HCT116 (cell line): ENCODE results near the gene PCDH1. TPM values are rescaled to one million over a fixed set of nuclear protein-coding genes. Genes with fewer than 3 reads are reported as not detected.

ENCODE experiments used
- ATAC-seq: fragments of 200-7000 bp; cut with Tn5 transposase; 2 replicates; pipeline ENCODE4 v1.9.1; 2020; ENCODE audit warnings: mild to moderate bottlenecking, moderate library complexity
- BruUV-seq: library from RNA; stranded (reverse); fragments of 400-500 nt; replicated peaks from 2 replicates; lab custom pipeline; 2021; lab: Mats Ljungman, UMichigan
- CTCF ChIA-PET: fragments of 300-600 bp; sonication (Branson Sonifier 250); formaldehyde crosslinking; loops from one replicate; lab custom pipeline; 2021; ENCODE audit warnings: antibody characterized with exemption; lab: Charles Lee
- POLR2A ChIA-PET: fragments of 300-600, 350-600 bp; sonication (Branson Sonifier 250); formaldehyde crosslinking; loops from one replicate; lab custom pipeline; 2021; ENCODE audit warnings: antibody characterized with exemption; lab: Charles Lee
- RAD21 ChIA-PET, 2 experiments: fragments of 300-600 bp; sonication (Branson Sonifier 250); formaldehyde crosslinking; loops; one replicate each; lab custom pipeline; 2023; ENCODE audit warnings: low total read pairs in 2 of 2; ENCODE audit not compliant: uncharacterized antibody in 2 of 2, unreplicated experiment in 2 of 2, low non-redundant PET in 1 of 2; lab: Charles Lee
- DNase-seq: peaks from one replicate; pipeline ENCODE4 v3.0.0-alpha.2; 2010; ENCODE audit warnings: low read depth, low spot score
- H2AFZ ChIP-seq: fragments of 200-600 bp; shearing (Covaris generic), sonication (generic); 2 replicates; pipeline ENCODE4 v1.6.1; 2017; ENCODE audit warnings: low read depth, mixed run types, mixed read lengths, antibody characterized with exemption, low read length; ENCODE audit not compliant: poor library complexity, severe bottlenecking
- H3K27ac ChIP-seq: 2 replicates; pipeline ENCODE4 v1.5.1; 2012; ENCODE audit warnings: low read depth, low read length
- H3K27me3 ChIP-seq: fragments of 200-600 bp; sonication (generic); 2 replicates; pipeline ENCODE4 v1.6.1; 2016; ENCODE audit warnings: mixed run types, low read length, mixed read lengths; ENCODE audit not compliant: insufficient read depth
- H3K36me3 ChIP-seq, 2 experiments: fragments of 200-500 bp in 1 of 2; fragments of 200-600 bp in 1 of 2; sonication (Bioruptor generic) in 1 of 2; sonication (generic) in 1 of 2; 2 replicates each; pipeline versions ENCODE4 v1.5.1 to v1.6.1; 2014 to 2016; ENCODE audit warnings: low read length in 2 of 2, inconsistent platforms in 1 of 2, mixed read lengths in 1 of 2, mixed run types in 1 of 2; ENCODE audit not compliant: insufficient read depth in 2 of 2, control insufficient read depth in 1 of 2
- H3K4me1 ChIP-seq, 2 experiments: fragments of 200-600 bp in 1 of 2; sonication (generic) in 1 of 2; 2 replicates each; pipeline versions ENCODE4 v1.5.1 to v1.6.1; 2012 to 2017; ENCODE audit warnings: low read length in 2 of 2, inconsistent platforms in 1 of 2, mild to moderate bottlenecking in 1 of 2, mixed read lengths in 1 of 2, mixed run types in 1 of 2, moderate library complexity in 1 of 2; ENCODE audit not compliant: insufficient read depth in 2 of 2, control insufficient read depth in 1 of 2
- H3K4me2 ChIP-seq: fragments of 200-600 bp; sonication (generic); 2 replicates; pipeline ENCODE4 v1.6.1; 2017; ENCODE audit warnings: mixed run types, low read length, mixed read lengths
- H3K4me3 ChIP-seq, 2 experiments: fragments of 200-600 bp in 1 of 2; sonication (generic) in 1 of 2; replicated peaks in 1 of 2; 2 replicates each; pipeline ENCODE4 v1.5.1; 2011 to 2016; ENCODE audit warnings: low read length in 2 of 2, control low read depth in 1 of 2, low read depth in 1 of 2, mild to moderate bottlenecking in 1 of 2, mixed read lengths in 1 of 2, mixed run types in 1 of 2
- H3K79me2 ChIP-seq: fragments of 200-600 bp; sonication (generic); 2 replicates; pipeline ENCODE4 v1.6.1; 2017; ENCODE audit warnings: mild to moderate bottlenecking, mixed run types, low read length, moderate library complexity, mixed read lengths; ENCODE audit not compliant: insufficient read depth
- H3K9ac ChIP-seq: fragments of 200-600 bp; sonication (generic); 2 replicates; pipeline ENCODE4 v1.6.1; 2016; ENCODE audit warnings: low read length, mixed read lengths
- H3K9me2 ChIP-seq: fragments of 200-600 bp; sonication (generic), shearing (Covaris generic); 2 replicates; pipeline ENCODE4 v1.6.1; 2017; ENCODE audit warnings: mixed run types, mild to moderate bottlenecking, moderate library complexity; ENCODE audit not compliant: insufficient read depth
- H3K9me3 ChIP-seq, 2 experiments: fragments of 200-500 bp in 1 of 2; fragments of 200-600 bp in 1 of 2; sonication (Bioruptor generic) in 1 of 2; sonication (generic) in 1 of 2; 2 replicates each; pipeline ENCODE4 v1.6.1; 2014 to 2017; ENCODE audit warnings: low read length in 2 of 2, mixed read lengths in 2 of 2, inconsistent platforms in 1 of 2, low read depth in 1 of 2, mild to moderate bottlenecking in 1 of 2, mixed run types in 1 of 2, moderate library complexity in 1 of 2; ENCODE audit not compliant: control insufficient read depth in 1 of 2, insufficient read depth in 1 of 2
- H4K20me1 ChIP-seq: fragments of 200-600 bp; sonication (generic), shearing (Covaris generic); 2 replicates; pipeline ENCODE4 v1.6.1; 2017; ENCODE audit warnings: mixed run types, mild to moderate bottlenecking, moderate library complexity; ENCODE audit not compliant: insufficient read depth
- ATF3 ChIP-seq: IDR thresholded peaks from 2 replicates; pipeline ENCODE4 v1.6.1; 2012
- CBX3 ChIP-seq: IDR thresholded peaks from 2 replicates; pipeline ENCODE4 v1.6.1; 2012; ENCODE audit warnings: low read depth
- CEBPB ChIP-seq: IDR thresholded peaks from 2 replicates; pipeline ENCODE4 v1.6.1; 2012; ENCODE audit warnings: low read depth
- EGR1 ChIP-seq: IDR thresholded peaks from 2 replicates; pipeline ENCODE4 v1.6.1; 2012; ENCODE audit warnings: low read depth
- ELF1 ChIP-seq: IDR thresholded peaks from 2 replicates; pipeline ENCODE4 v1.6.1; 2012; ENCODE audit warnings: low read depth, borderline replicate concordance
- EZH2 ChIP-seq: fragments of 200-600 bp; sonication (generic); IDR thresholded peaks from 2 replicates; pipeline ENCODE4 v1.6.1; 2017; ENCODE audit warnings: antibody characterized with exemption, mixed run types
- EZH2phosphoT487 ChIP-seq: fragments of 200-600 bp; IDR thresholded peaks from 2 replicates; pipeline ENCODE4 v1.6.1; 2018; ENCODE audit warnings: antibody characterized with exemption, borderline replicate concordance
- FOSL1 ChIP-seq: IDR thresholded peaks from 2 replicates; pipeline ENCODE4 v1.6.1; 2012; ENCODE audit warnings: low read depth
- POLR2A ChIP-seq: IDR thresholded peaks from 2 replicates; pipeline ENCODE4 v1.7.0; 2011; ENCODE audit warnings: borderline replicate concordance; ENCODE audit not compliant: insufficient read depth, insufficient read length; ENCODE audit errors: extremely low read depth
- POLR2AphosphoS5 ChIP-seq: IDR thresholded peaks from 2 replicates; pipeline ENCODE4 v1.6.1; 2011; ENCODE audit warnings: mild to moderate bottlenecking, low read depth, low read length, moderate library complexity
- RAD21 ChIP-seq: IDR thresholded peaks from 2 replicates; pipeline ENCODE4 v1.6.1; 2012; ENCODE audit warnings: low read depth, mild to moderate bottlenecking
- REST ChIP-seq: IDR thresholded peaks from 2 replicates; pipeline ENCODE4 v1.6.1; 2012; ENCODE audit warnings: low read depth
- SIN3A ChIP-seq: IDR thresholded peaks from 2 replicates; pipeline ENCODE4 v1.6.1; 2012; ENCODE audit warnings: low read depth
- SP1 ChIP-seq: IDR thresholded peaks from 2 replicates; pipeline ENCODE4 v1.6.1; 2012; ENCODE audit warnings: low read depth
- TCF7L2 ChIP-seq: IDR thresholded peaks from 2 replicates; pipeline ENCODE4 v1.7.0; 2011; ENCODE audit warnings: borderline replicate concordance, inconsistent platforms; ENCODE audit not compliant: insufficient read depth, insufficient read length; ENCODE audit errors: extremely low read depth
- YY1 ChIP-seq: IDR thresholded peaks from 2 replicates; pipeline ENCODE4 v1.6.1; 2011; ENCODE audit warnings: low read length, low read depth, moderate library complexity, mild to moderate bottlenecking; ENCODE audit not compliant: insufficient replicate concordance; ENCODE audit errors: extremely low read depth
- ZNF274 ChIP-seq: fragments of 200-500 bp; sonication (Bioruptor generic); IDR thresholded peaks from 2 replicates; pipeline ENCODE4 v1.6.1; 2014; ENCODE audit warnings: mild to moderate bottlenecking, low read depth, low read length, inconsistent platforms
- intact Hi-C: fragments of 100-400 bp; cut with micrococcal nuclease; formaldehyde crosslinking; loops from 2 replicates; pipeline ENCODE4 v1.10.0; 2022
- total RNA-seq: library from RNA; stranded (reverse); gene quantifications from one replicate; pipeline ENCODE4 v1.2.1, GENCODE V29; 2021; ENCODE audit not compliant: unreplicated experiment
- TF ChIP-seq, protein P1 (sequence below): IDR thresholded peaks from 2 replicates; pipeline ENCODE4 v1.6.1; 2011; ENCODE audit warnings: mild to moderate bottlenecking, low read length, moderate library complexity; ENCODE audit not compliant: insufficient replicate concordance; ENCODE audit errors: extremely low read depth
- TF ChIP-seq, protein P2 (sequence below), 3 experiments: fragments of 200-600 bp in 1 of 3; sonication (generic) in 1 of 3; IDR thresholded peaks in 2 of 3; conservative IDR thresholded peaks in 1 of 3; 2 replicates each; pipeline ENCODE4 v1.5.1; 2012 to 2017; ENCODE audit warnings: low read depth in 2 of 3, low read length in 2 of 3, antibody characterized with exemption in 1 of 3, borderline replicate concordance in 1 of 3, control low read depth in 1 of 3, mild to moderate bottlenecking in 1 of 3, mixed read lengths in 1 of 3, mixed run types in 1 of 3, moderate library complexity in 1 of 3; ENCODE audit not compliant: insufficient read depth in 1 of 3

PCDH1 gene
- total RNA-seq, 1 experiment from 2014 or later: 24.2 TPM

DNA sequence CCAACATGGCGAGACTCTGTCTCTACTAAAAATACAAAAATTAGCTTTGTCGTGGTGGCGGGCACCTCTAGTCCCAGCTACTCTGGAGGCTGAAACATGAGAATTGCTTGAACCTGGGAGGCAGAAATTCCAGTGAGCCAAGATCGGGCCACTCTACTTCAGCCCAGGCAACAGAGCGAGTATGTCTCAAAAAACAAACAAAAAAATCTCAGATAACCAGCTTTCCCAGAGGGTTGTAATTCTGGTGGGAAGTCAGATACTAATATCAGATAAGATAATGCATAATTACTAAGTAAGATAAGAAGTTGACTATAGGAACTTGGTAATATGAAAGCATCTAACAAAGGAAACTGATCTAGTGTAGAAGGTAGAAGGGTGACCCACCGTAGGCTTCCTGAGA, 60.6 kb downstream of the PCDH1 start:
- H3K79me2 ChIP-seq: no peaks in the 10 kb centered on the region
- TF ChIP-seq, protein P1, sequence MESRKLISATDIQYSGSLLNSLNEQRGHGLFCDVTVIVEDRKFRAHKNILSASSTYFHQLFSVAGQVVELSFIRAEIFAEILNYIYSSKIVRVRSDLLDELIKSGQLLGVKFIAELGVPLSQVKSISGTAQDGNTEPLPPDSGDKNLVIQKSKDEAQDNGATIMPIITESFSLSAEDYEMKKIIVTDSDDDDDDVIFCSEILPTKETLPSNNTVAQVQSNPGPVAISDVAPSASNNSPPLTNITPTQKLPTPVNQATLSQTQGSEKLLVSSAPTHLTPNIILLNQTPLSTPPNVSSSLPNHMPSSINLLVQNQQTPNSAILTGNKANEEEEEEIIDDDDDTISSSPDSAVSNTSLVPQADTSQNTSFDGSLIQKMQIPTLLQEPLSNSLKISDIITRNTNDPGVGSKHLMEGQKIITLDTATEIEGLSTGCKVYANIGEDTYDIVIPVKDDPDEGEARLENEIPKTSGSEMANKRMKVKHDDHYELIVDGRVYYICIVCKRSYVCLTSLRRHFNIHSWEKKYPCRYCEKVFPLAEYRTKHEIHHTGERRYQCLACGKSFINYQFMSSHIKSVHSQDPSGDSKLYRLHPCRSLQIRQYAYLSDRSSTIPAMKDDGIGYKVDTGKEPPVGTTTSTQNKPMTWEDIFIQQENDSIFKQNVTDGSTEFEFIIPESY: no peak
- TF ChIP-seq EZH2phosphoT487: no peak
- TF ChIP-seq ZNF274: no peak
- no peak for TF ChIP-seq YY1
- no peak for TF ChIP-seq SP1
- TF ChIP-seq ELF1: no peak
- no peak for TF ChIP-seq CEBPB
- TF ChIP-seq CBX3: no peak
- no peak for TF ChIP-seq TCF7L2
- TF ChIP-seq REST: no peak
- no peak for TF ChIP-seq EGR1
- TF ChIP-seq, protein P2, sequence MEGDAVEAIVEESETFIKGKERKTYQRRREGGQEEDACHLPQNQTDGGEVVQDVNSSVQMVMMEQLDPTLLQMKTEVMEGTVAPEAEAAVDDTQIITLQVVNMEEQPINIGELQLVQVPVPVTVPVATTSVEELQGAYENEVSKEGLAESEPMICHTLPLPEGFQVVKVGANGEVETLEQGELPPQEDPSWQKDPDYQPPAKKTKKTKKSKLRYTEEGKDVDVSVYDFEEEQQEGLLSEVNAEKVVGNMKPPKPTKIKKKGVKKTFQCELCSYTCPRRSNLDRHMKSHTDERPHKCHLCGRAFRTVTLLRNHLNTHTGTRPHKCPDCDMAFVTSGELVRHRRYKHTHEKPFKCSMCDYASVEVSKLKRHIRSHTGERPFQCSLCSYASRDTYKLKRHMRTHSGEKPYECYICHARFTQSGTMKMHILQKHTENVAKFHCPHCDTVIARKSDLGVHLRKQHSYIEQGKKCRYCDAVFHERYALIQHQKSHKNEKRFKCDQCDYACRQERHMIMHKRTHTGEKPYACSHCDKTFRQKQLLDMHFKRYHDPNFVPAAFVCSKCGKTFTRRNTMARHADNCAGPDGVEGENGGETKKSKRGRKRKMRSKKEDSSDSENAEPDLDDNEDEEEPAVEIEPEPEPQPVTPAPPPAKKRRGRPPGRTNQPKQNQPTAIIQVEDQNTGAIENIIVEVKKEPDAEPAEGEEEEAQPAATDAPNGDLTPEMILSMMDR (IDR thresholded peaks at IDR 0.05 in 2 of 3, conservative IDR thresholded peaks at IDR 0.05 in 1 of 3; ENCODE audit: borderline replicate concordance in 1 of 3, insufficient read depth in 1 of 3, low read depth in 2 of 3, low read length in 2 of 3): no peak
- no peak for TF ChIP-seq EZH2
- TF ChIP-seq SIN3A: no peak
- no peak for TF ChIP-seq POLR2AphosphoS5
- TF ChIP-seq RAD21: no peak
- TF ChIP-seq POLR2A: no peak
- TF ChIP-seq FOSL1: no peak
- TF ChIP-seq ATF3: no peak
- no peak overlapping the region for H2AFZ ChIP-seq
- ChIA-PET POLR2A (no interaction called here), RAD21 (no interaction called here), CTCF (no interaction called here)
- H3K4me3 ChIP-seq: no peak overlapping the region
- DNase-seq (no peak), ATAC-seq (no peak)
- H3K9me3 ChIP-seq: no peaks in the 10 kb centered on the region
- H3K4me2 ChIP-seq: no peak overlapping the region
- BruUV-seq: no TSS peak
- H3K9me2 ChIP-seq: no peaks in the 10 kb centered on the region
- H3K27me3 ChIP-seq: no peaks in the 10 kb centered on the region
- no peaks in the 10 kb centered on the region for H4K20me1 ChIP-seq
- H3K9ac ChIP-seq: no peak overlapping the region
- no peaks in the 10 kb centered on the region for H3K36me3 ChIP-seq
- no peak overlapping the region for H3K27ac ChIP-seq
- H3K4me1 ChIP-seq: peaks cover 0 to 7% of the 10 kb centered on the region in 2 experiments; a peak in 2 of 4 replicates
- intact Hi-C loops: no loop called here
